GM20000 (cell line): Measurements from ENCODE around the gene SLC11A2.

Experiments
- DNase-seq: peaks from one replicate; pipeline ENCODE4 v3.0.0; 2012; ENCODE audit warnings: low spot score
- TF ChIP-seq, protein P1 (sequence below): IDR thresholded peaks from 2 replicates; pipeline ENCODE4 v1.5.1; 2012; ENCODE audit warnings: mild to moderate bottlenecking, control low read depth; ENCODE audit errors: extremely low read depth, missing control alignments

The SLC11A2 gene

DNA sequence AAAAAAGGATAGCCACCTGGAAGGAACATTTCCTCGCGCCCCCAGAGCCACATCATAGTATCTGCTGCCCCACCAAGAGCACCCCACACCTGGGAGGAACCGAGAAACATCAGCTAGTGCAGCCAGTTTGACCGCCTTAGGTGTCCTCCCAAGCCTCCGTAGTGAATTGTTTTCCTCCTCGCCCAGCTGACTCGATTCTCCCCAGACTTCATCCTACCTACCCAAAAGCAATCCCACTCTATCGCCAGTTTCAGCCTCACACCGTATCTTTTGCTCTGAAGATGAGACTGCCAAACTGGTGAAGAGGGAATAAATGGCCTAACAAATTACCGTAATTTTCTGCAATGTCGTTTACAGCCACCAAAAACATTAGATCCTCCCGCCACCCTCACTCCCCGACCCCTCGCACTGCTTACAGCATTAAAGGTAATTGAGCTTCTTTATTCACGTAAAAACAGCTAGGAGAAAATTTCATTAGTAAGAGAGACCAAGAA is 1.2 kb upstream of the SLC11A2 start:
- DNase-seq, result no peak
- TF ChIP-seq, protein P1, sequence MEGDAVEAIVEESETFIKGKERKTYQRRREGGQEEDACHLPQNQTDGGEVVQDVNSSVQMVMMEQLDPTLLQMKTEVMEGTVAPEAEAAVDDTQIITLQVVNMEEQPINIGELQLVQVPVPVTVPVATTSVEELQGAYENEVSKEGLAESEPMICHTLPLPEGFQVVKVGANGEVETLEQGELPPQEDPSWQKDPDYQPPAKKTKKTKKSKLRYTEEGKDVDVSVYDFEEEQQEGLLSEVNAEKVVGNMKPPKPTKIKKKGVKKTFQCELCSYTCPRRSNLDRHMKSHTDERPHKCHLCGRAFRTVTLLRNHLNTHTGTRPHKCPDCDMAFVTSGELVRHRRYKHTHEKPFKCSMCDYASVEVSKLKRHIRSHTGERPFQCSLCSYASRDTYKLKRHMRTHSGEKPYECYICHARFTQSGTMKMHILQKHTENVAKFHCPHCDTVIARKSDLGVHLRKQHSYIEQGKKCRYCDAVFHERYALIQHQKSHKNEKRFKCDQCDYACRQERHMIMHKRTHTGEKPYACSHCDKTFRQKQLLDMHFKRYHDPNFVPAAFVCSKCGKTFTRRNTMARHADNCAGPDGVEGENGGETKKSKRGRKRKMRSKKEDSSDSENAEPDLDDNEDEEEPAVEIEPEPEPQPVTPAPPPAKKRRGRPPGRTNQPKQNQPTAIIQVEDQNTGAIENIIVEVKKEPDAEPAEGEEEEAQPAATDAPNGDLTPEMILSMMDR, result no peak

DNA sequence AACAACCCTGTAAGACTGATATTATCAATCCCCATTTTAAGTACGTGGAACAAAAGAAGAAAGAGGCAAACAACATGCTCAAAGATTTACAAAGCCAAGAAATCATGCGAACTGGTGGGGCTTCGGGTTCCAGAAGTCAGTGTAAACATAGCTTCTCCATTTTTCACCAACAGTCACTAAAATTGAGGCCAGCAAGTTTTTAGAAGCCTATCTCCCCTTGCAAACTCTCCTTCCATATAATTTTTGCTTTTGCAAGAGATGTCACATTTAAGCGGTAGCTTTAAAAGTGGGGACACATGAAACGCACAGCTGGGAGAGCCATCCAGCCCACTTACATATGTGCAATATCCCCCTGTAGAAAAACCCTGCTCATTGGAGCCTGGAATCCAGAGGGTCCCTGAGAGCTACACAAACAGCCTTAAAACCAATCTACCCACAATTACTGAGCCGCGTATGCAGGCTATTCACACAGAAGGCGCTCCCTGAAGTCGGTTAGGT is 797 bp downstream of the SLC11A2 start:
- DNase-seq, result no peak

DNA sequence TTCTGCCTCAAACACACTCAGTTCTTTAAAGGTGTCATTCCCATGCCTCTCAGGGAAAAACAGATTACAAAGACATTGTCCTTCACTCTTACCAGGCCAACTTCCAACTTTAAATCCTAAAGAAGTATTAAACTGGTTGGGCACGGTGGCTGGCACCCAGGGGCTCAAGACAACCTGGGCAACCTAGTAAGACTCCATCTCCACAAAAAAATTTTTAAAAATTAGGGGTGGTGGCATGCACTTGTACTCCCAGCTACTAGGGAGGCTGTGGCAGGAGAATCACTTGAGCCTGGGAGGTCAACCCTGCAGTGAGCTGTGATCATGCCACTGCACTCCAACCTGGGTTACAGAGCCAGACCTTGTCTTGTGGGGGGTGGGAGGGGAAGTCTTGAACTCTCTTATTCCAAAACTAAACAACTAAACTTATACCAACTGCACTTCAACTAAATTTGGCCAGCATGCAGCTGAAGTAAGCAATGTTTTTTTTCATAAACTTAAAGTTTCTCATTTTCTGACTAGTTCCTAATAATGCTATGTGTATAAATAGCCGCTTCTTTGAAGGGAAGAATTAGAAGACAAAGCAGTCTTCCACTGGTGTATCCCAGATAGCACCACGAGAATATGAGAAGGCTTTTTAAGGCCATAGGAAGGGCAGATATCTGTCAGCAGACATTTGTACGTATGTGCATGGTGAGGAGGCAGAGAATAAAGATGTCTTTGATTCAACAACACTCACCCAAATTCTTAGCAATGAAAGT is 2.4 kb downstream of the SLC11A2 start:
- no peak for DNase-seq

More for the DNA sequence above, 797 bp downstream of the SLC11A2 start:
- TF ChIP-seq, protein P1, result no peak

DNA sequence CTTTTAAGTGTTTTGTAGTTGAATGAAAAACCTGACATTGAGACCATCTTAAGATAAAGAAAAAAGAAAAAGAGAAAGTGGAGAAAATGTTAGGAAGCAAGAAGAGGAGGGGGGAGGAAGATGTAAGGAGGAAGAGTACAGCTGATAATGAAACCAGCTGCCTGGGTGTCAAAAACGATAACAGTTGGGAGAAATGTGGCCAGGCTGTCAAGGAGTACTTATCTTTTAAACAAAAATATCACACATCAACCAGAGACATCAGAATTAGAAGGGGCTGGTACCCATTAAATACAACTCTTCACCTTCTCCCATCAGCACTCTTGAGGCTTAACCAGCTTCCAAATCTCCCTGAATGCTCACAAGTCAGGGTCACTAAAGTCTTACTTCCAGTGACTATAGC is 4.5 kb downstream of the SLC11A2 start:
- DNase-seq, result no peak
- TF ChIP-seq, protein P1, result no peak

More for the DNA sequence above, 2.4 kb downstream of the SLC11A2 start:
- TF ChIP-seq, protein P1, result no peak

DNA sequence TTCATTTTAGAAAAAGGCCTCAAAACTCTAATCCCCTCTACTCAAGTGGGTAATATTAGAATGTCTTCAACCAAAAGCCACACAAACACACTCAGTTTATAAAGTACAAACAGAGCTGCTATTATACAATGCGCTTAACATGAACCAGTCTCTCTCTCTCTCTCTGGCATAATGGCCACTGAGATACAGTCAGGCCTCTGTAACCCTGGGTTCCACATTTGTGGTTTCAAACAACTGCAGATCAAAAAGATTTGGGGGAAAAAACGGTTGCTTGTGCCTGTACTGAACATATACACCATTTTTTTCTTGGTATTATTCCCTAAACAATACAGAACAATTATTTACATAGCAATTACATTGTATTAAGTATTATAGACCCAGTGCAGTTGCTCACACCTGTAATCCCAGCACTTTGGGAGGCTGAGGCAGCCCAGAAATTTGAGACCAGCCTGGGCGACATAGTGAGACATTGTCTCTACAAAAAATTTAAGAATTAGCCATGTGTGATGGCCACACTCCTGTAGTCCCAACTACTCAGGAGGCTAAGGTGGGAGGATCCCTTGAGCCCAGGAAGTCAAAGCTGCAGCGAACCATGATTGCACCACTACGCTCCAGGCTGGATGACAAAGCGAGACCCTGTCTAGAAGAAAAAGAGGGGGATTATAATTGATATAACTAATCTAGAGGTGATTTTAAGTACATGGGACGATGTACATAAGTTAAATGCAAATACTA is 5.6 kb downstream of the SLC11A2 start:
- DNase-seq, result no peak
- TF ChIP-seq, protein P1, result no peak

DNA sequence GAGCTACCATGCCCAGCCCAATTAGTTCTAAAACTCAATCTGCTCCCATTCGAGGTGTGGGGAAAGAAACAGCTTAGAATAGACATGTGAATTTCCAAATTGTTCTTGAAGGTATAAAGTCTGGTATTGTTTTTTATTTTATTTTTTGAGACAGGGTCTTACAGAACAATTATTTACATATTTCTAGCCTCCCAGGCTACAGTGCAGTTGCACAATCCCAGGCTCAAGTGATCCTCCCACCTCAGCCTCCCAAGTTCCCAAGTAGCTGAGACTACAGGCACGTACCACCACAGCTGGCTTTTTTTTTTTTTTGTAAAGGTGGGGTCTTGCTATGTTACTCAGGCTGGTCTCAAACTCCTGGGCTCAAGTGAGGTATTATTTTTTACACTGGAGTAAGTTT is 6.3 kb downstream of the SLC11A2 start:
- TF ChIP-seq, protein P1, result no peak
- no peak for DNase-seq

DNA sequence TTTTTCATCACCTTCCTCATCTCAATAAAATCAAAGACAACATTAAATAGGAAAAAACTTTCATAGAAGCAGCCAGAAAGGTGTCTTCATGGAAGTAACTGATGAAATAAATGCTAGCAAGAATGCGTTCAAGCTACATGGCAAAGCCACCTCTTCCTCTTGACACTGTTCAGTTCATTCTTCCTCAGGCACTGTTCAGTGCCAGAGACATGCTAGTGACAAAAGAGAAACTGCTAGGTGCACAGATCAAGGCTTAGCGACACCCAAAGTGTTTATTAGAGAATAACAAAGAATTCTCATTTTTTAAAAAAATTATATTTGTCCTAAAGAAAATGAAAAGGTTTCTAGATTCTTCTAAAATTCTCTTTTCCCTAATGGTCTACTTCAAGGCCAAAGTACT is 7.2 kb downstream of the SLC11A2 start:
- DNase-seq, result no peak
- TF ChIP-seq, protein P1, result no peak
